Measurements from ENCODE around the gene RXFP3.

DNA sequence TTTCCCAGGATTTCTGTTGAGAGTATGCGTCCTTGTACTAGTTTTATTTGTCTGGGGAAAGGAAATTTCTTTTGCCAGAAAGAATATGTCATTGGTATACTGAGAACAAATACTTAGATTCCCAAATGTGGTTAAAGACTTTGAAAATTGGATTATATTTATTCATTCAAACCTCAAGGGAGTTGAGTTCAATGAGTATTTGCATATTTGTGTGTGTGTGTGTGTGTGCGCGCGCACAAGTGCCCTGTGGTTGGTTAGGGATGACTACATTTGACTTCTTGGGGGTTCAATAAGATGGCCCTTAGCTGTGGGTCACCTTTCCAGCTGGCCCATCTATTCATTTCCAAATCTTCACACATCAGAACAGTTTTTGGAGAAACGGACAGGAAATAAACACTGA lies 4.9 kb downstream of the RXFP3 start:
- no peak for TF ChIP-seq EZH2 (optimal IDR thresholded peaks at IDR 0.05; ENCODE audit: low read depth, low read length)
- TF ChIP-seq, protein P1, sequence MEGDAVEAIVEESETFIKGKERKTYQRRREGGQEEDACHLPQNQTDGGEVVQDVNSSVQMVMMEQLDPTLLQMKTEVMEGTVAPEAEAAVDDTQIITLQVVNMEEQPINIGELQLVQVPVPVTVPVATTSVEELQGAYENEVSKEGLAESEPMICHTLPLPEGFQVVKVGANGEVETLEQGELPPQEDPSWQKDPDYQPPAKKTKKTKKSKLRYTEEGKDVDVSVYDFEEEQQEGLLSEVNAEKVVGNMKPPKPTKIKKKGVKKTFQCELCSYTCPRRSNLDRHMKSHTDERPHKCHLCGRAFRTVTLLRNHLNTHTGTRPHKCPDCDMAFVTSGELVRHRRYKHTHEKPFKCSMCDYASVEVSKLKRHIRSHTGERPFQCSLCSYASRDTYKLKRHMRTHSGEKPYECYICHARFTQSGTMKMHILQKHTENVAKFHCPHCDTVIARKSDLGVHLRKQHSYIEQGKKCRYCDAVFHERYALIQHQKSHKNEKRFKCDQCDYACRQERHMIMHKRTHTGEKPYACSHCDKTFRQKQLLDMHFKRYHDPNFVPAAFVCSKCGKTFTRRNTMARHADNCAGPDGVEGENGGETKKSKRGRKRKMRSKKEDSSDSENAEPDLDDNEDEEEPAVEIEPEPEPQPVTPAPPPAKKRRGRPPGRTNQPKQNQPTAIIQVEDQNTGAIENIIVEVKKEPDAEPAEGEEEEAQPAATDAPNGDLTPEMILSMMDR (IDR thresholded peaks at IDR 0.05; ENCODE audit: low read length) = no peak
- TF ChIP-seq EZH2phosphoT487 (IDR thresholded peaks at IDR 0.05; ENCODE audit: low read length) = no peak
